Measurements from ENCODE around the gene SNRPA.

DNA sequence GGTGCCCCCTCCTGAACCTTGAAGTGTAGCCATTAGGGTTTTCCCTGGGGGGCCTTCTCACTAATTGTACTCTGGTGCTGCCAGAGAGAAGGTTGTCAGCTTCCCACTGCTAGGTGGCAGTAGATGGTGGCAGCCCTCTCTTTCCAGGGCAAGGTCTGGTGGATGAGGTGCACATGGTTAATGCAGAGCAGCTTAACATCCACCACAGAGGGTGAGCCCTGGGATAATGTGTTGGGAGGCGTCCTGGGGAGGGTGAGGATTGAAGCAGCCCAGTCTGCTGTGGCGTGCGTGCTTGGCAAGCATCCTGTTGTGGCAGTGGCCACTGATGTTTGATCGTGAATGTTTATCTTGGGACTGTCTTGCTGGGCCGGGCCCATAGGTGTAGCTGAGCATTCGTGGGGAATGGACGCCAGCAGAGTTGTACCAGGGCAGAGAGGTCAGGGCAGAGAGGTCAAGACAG lies 53.8 kb downstream of the SNRPA start:
- TF ChIP-seq CTCF (conservative IDR thresholded peaks at IDR 0.05; ENCODE audit: low read length) (peak; percentile 43), EZH2phosphoT487 (IDR thresholded peaks at IDR 0.05; ENCODE audit: borderline replicate concordance) (no peak)

All from Loucy (cell line).